CD4-positive, alpha-beta T cell (primary cell): ENCODE data around the gene ARFRP1. TPM values are rescaled to one million over a fixed set of nuclear protein-coding genes. Genes with fewer than 3 reads are reported as not detected.

Experiments used
- ATAC-seq: fragments of 200-7000 bp; cut with Tn5 transposase; one replicate; pipeline ENCODE4 v1.10.0; 2022; ENCODE audit warnings: mild to moderate bottlenecking; ENCODE audit not compliant: poor library complexity
- CTCF ChIA-PET: fragments of 350-600 bp; sonication (Branson Sonifier 250); formaldehyde crosslinking; loops from one replicate; lab custom pipeline; 2021; ENCODE audit warnings: antibody characterized with exemption, inconsistent platforms; lab: Charles Lee
- POLR2A ChIA-PET: fragments of 350-600 bp; sonication (Branson Sonifier 250); formaldehyde crosslinking; loops from one replicate; lab custom pipeline; 2021; ENCODE audit warnings: antibody characterized with exemption, inconsistent platforms; lab: Charles Lee
- DNase-seq, 14 experiments: peaks; one replicate each; pipeline ENCODE4 v3.0.0-alpha.2; 2013 to 2020; ENCODE audit warnings: mixed read lengths in 2 of 14
- H3K27ac ChIP-seq, 2 donors: one replicate each; pipeline versions ENCODE4 v1.5.1 to v1.7.0; 2013; ENCODE audit warnings: low read length in 2 of 2, low read depth in 1 of 2, mild to moderate bottlenecking in 1 of 2
- H3K27me3 ChIP-seq, 2 experiments: 1 replicate in 1 of 2; 2 replicates in 1 of 2; pipeline versions ENCODE4 v1.6.1 to v1.7.0; 2013; ENCODE audit warnings: low read length in 2 of 2, control low read depth in 1 of 2, mild to moderate bottlenecking in 1 of 2, moderate library complexity in 1 of 2; ENCODE audit not compliant: insufficient read depth in 2 of 2, control insufficient read depth in 1 of 2
- H3K36me3 ChIP-seq: one replicate; pipeline ENCODE4 v1.6.1; 2013; ENCODE audit warnings: low read length, control low read depth; ENCODE audit not compliant: insufficient read depth
- H3K4me1 ChIP-seq: one replicate; pipeline ENCODE4 v1.6.1; 2013; ENCODE audit warnings: low read length, control low read depth; ENCODE audit not compliant: insufficient read depth
- H3K4me3 ChIP-seq: one replicate; pipeline ENCODE4 v1.5.1; 2013; ENCODE audit warnings: mild to moderate bottlenecking, low read length, moderate library complexity
- H3K9me3 ChIP-seq, 2 experiments: 1 replicate in 1 of 2; 2 replicates in 1 of 2; pipeline versions ENCODE4 v1.6.1 to v1.7.0; 2013; ENCODE audit warnings: low read length in 2 of 2, mild to moderate bottlenecking in 2 of 2, control low read depth in 1 of 2, moderate library complexity in 1 of 2; ENCODE audit not compliant: control insufficient read depth in 1 of 2, insufficient read depth in 1 of 2
- H3K27ac Mint-ChIP-seq: one replicate; pipeline ENCODE4 v1.8.0; 2020; ENCODE audit warnings: mixed read lengths
- H3K27me3 Mint-ChIP-seq: one replicate; pipeline ENCODE4 v1.8.0; 2021; ENCODE audit warnings: mixed read lengths
- H3K36me3 Mint-ChIP-seq: one replicate; pipeline ENCODE4 v1.8.0; 2021; ENCODE audit warnings: low read depth, mixed read lengths
- H3K4me1 Mint-ChIP-seq: one replicate; pipeline ENCODE4 v1.8.0; 2021; ENCODE audit warnings: low read depth, mixed read lengths
- H3K4me3 Mint-ChIP-seq: one replicate; pipeline ENCODE4 v1.8.0; 2020; ENCODE audit warnings: mild to moderate bottlenecking, mixed read lengths
- H3K9me3 Mint-ChIP-seq: one replicate; pipeline ENCODE4 v1.8.0; 2020; ENCODE audit warnings: mixed read lengths
- CTCF ChIP-seq: fragments of 200-600 bp; IDR thresholded peaks from one replicate; pipeline ENCODE4 v1.8.0; 2022; ENCODE audit warnings: antibody characterized with exemption, mild to moderate bottlenecking
- intact Hi-C, 2 experiments: fragments of 100-400 bp; cut with DNase I in 1 of 2; cut with micrococcal nuclease in 1 of 2; formaldehyde crosslinking; loops; one replicate each; pipeline versions ENCODE4 v1.15.1 to v1.9.0; 2023 to 2025; cut with DNase I, micrococcal nuclease
- total RNA-seq, 174 experiments: library from RNA in 2 of 174; stranded (reverse) in 2 of 174; gene quantifications; one replicate each; pipeline ENCODE4 v1.2.3 and lab custom pipeline; 2021 to 2026

ARFRP1 gene
- total RNA-seq, 2 experiments from 2014 or later = 34.5 to 35.7 TPM

- Histone ChIP-seq H3K36me3 (peaks cover 19% of the 10 kb centered on the region), H3K9me3 (no peaks in the 10 kb centered on the region), H3K27me3 (no peaks in the 10 kb centered on the region), H3K4me3 (peak overlapping the region; percentile 76), H3K27ac (peak overlapping the region in 1 of 2 donors; percentile 87), H3K4me1 (peaks cover 43% of the 10 kb centered on the region)
- intact Hi-C loops = loop anchor here (1.0 to 10.0 kb wide), 11 partner anchors 16 to 599 kb away; partner anchors contain the start of genes ARFRP1 (in 2 of the 2), ABHD16B (in 1 of the 2), LIME1 (in 1 of the 2) and PCMTD2 (in 1 of the 2)
- H3K4me3 Mint-ChIP-seq = peak overlapping the region; percentile 98
- H3K36me3 Mint-ChIP-seq = peaks cover 21% of the 10 kb centered on the region
- H3K27me3 Mint-ChIP-seq = no peaks in the 10 kb centered on the region
- POLR2A ChIA-PET = interaction anchor here (0.7 to 1.8 kb wide), 23 partner anchors 10 to 1007 kb away, joined by 3 to 32 read pairs (median 4); partner anchors contain the start of genes ARFRP1, GMEB2, HELZ2 and LIME1
- H3K27ac Mint-ChIP-seq = peak overlapping the region; percentile 96
- CTCF ChIA-PET = interaction anchor here (0.6 to 1.8 kb wide), 8 partner anchors 17 to 379 kb away, joined by 3 to 7 read pairs (median 4); no protein-coding TSS in a partner anchor
- DNase-seq (no peak), ATAC-seq (peak; percentile 11)
- TF ChIP-seq CTCF = no peak
- no peaks in the 10 kb centered on the region for H3K9me3 Mint-ChIP-seq
- peaks cover 38% of the 10 kb centered on the region for H3K4me1 Mint-ChIP-seq
Measured at GRCh38 chr20:63658749-63659187, 49.0 kb downstream of the ARFRP1 start.

GRCh38 chr20:63657937-63658748 is 49.6 kb downstream of the ARFRP1 start, which contains the start of gene RTEL1:
Gene RTEL1 (plus strand): TSS chr20:63658312. CDS start chr20:63659403, 1,091 bp downstream.
- Histone ChIP-seq H3K27me3 (no peaks in the 10 kb centered on the region), H3K36me3 (peaks cover 13% of the 10 kb centered on the region), H3K4me3 (peak within 1 kb of the TSS; percentile 76), H3K9me3 (no peaks in the 10 kb centered on the region), H3K4me1 (peaks cover 47% of the 10 kb centered on the region), H3K27ac (peak within 1 kb of the TSS; percentile 56 to 87)
- H3K4me1 Mint-ChIP-seq = peaks cover 38% of the 10 kb centered on the region
- no peaks in the 10 kb centered on the region for H3K9me3 Mint-ChIP-seq
- ChIA-PET POLR2A (interaction anchor here (0.7 to 1.8 kb wide), 23 partner anchors 9 to 1007 kb away, joined by 3 to 32 read pairs (median 4); partner anchors contain the start of genes ARFRP1, GMEB2, HELZ2 and LIME1), CTCF (interaction anchor here (0.6 to 1.8 kb wide), 8 partner anchors 16 to 380 kb away, joined by 3 to 7 read pairs (median 4); no protein-coding TSS in a partner anchor)
- peaks cover 21% of the 10 kb centered on the region for H3K36me3 Mint-ChIP-seq
- no peak for TF ChIP-seq CTCF
- DNase-seq (peak; percentile 77 to 93 (median 86)), ATAC-seq (peak; percentile 83)
- H3K4me3 Mint-ChIP-seq = peak within 1 kb of the TSS; percentile 98
- no peaks in the 10 kb centered on the region for H3K27me3 Mint-ChIP-seq
- H3K27ac Mint-ChIP-seq = peak within 1 kb of the TSS; percentile 96
- intact Hi-C loops = loop anchor here (1.0 to 10.0 kb wide), 11 partner anchors 15 to 599 kb away; partner anchors contain the start of genes ARFRP1 (in 2 of the 2), ABHD16B (in 1 of the 2), LIME1 (in 1 of the 2) and PCMTD2 (in 1 of the 2)
